Mesothelial cell of epicardium (in vitro differentiated cells): ENCODE data around the gene CLCN7. TPM values are rescaled to one million over a fixed set of nuclear protein-coding genes. Genes with fewer than 3 reads are reported as not detected.

ENCODE experiments used
- DNase-seq, 2 experiments: peaks; one replicate each; pipeline ENCODE4 v3.0.0; 2021; ENCODE audit warnings: low spot score in 2 of 2; ENCODE audit not compliant: unreplicated experiment in 2 of 2
- H3K27ac Mint-ChIP-seq: 2 replicates; pipeline ENCODE4 v1.8.0; 2021; ENCODE audit warnings: mixed read lengths
- H3K27me3 Mint-ChIP-seq: 2 replicates; pipeline ENCODE4 v1.8.0; 2021; ENCODE audit warnings: low read depth, mixed read lengths
- H3K36me3 Mint-ChIP-seq: 2 replicates; pipeline ENCODE4 v1.8.0; 2021; ENCODE audit warnings: mixed read lengths
- H3K4me1 Mint-ChIP-seq: 2 replicates; pipeline ENCODE4 v1.8.0; 2021; ENCODE audit warnings: mixed read lengths
- H3K4me3 Mint-ChIP-seq: 2 replicates; pipeline ENCODE4 v1.8.0; 2021; ENCODE audit warnings: mild to moderate bottlenecking, moderate library complexity, mixed read lengths
- H3K9me3 Mint-ChIP-seq: 2 replicates; pipeline ENCODE4 v1.8.0; 2021; ENCODE audit warnings: mixed read lengths
- CTCF ChIP-seq: fragments of 200-600 bp; sonication (generic); IDR thresholded peaks from one replicate; pipeline ENCODE4 v1.5.0; 2021; ENCODE audit warnings: antibody characterized with exemption; ENCODE audit not compliant: unreplicated experiment
- total RNA-seq: library from RNA; stranded (reverse); gene quantifications from 3 replicates; pipeline ENCODE4 v1.2.1, GENCODE V29; 2021

CLCN7 gene
- total RNA-seq, 1 donor from 2014 or later: 94.6 TPM

DNA sequence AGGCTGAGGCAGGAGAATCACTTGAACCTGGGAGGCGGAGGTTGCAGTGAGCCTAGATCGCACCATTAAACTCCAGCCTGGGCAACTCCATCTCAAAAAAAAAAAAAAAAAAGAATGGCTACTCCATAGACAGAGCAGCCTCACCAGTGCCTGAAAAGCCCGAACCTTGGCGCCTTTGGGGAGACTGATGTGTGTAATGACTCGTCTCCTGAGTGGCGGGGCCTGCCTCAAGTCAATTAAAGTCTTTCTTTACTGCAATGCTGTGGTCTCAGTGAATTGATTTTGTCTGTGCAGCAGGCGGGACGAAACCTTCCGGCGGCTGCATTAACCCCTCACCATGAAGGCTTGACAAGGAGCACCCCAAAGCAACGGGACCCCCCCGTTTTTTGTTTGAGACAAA, 50.8 kb downstream of the CLCN7 start:
- TF ChIP-seq CTCF: no peak
- peaks cover 4% of the 10 kb centered on the region for H3K4me1 Mint-ChIP-seq
- no peaks in the 10 kb centered on the region for H3K27me3 Mint-ChIP-seq
- H3K4me3 Mint-ChIP-seq: no peak overlapping the region
- H3K36me3 Mint-ChIP-seq: no peaks in the 10 kb centered on the region
- no peaks in the 10 kb centered on the region for H3K9me3 Mint-ChIP-seq
- H3K27ac Mint-ChIP-seq: no peak overlapping the region
- no peak for DNase-seq

- no peak for DNase-seq
- H3K4me1 Mint-ChIP-seq: peaks cover 8% of the 10 kb centered on the region
- no peaks in the 10 kb centered on the region for H3K27me3 Mint-ChIP-seq
- no peak for TF ChIP-seq CTCF
- H3K27ac Mint-ChIP-seq: peak overlapping the region; percentile 39
- no peaks in the 10 kb centered on the region for H3K36me3 Mint-ChIP-seq
- no peaks in the 10 kb centered on the region for H3K9me3 Mint-ChIP-seq
- H3K4me3 Mint-ChIP-seq: peak overlapping the region; percentile 92
Observed at GRCh38 chr16:1422076-1422475, 52.8 kb downstream of the CLCN7 start.

DNA sequence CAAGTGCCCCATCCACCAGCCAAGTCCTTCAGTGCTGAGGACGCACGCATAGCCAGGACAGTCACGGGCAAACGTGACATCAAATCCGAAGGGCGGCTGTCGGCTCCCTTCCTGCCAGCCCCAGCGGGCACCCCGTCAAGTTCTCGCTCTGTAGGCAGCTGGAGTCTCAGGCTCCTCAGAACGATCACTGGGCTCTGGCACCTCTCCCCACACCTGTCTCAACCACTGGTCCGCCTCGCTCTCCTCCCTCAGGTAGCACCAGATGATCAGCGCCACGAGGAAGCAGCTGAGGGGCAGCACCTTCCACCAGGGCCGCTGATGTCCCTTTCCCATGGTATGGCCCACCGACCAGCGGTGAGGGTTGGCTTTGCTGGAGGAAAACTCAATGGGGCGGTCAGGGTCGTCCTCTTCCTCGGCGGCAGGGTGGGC, 54.7 kb downstream of the CLCN7 start:
- Mint-ChIP-seq H3K4me1 (peaks cover 13% of the 10 kb centered on the region), H3K36me3 (no peaks in the 10 kb centered on the region), H3K27ac (peak overlapping the region; percentile 99), H3K9me3 (no peaks in the 10 kb centered on the region), H3K4me3 (peak overlapping the region; percentile 92), H3K27me3 (no peaks in the 10 kb centered on the region)
- no peak for DNase-seq
- no peak for TF ChIP-seq CTCF

DNA sequence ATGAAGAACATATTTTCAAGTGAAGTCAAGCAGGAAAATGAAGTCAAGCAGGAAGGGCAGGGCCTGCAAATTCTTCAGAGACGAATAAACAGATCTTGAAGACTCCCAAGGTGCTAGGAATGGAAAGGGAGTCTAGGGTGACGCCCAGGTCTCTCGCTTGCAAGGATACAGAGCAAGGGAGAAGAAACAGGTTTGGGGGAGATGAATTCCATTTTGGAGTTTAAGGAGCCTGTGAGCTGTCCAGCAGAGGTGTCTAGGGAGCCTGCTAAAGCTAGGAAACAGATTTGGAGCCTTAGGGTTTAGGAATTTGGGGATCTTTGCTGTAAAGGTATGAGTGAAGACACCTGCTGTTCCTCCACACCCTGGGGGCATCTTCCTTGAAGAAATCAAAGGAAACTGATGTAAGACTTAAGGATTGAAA, 58.3 kb downstream of the CLCN7 start:
- no peak for DNase-seq
- Mint-ChIP-seq H3K27ac (peak overlapping the region; percentile 62), H3K9me3 (no peaks in the 10 kb centered on the region), H3K36me3 (peaks cover 4% of the 10 kb centered on the region), H3K27me3 (no peaks in the 10 kb centered on the region), H3K4me1 (peaks cover 16% of the 10 kb centered on the region), H3K4me3 (peak overlapping the region; percentile 20)
- no peak for TF ChIP-seq CTCF

GRCh38 chr16:1414532-1415260, 60.1 kb downstream of the CLCN7 start, which contains the start of gene UNKL:
Gene UNKL, minus strand, starts transcription at chr16:1414704. Its CDS starts 13 bp downstream, at chr16:1414691.
- H3K4me1 Mint-ChIP-seq: peaks cover 13% of the 10 kb centered on the region
- H3K27ac Mint-ChIP-seq: peak within 1 kb of the TSS; percentile 93
- H3K27me3 Mint-ChIP-seq: no peaks in the 10 kb centered on the region
- no peak for TF ChIP-seq CTCF
- DNase-seq: peak; percentile 80 to 83
- no peaks in the 10 kb centered on the region for H3K9me3 Mint-ChIP-seq
- H3K4me3 Mint-ChIP-seq: peak within 1 kb of the TSS; percentile 83
- peaks cover 8% of the 10 kb centered on the region for H3K36me3 Mint-ChIP-seq
